ENCODE data around the gene ATP2B2.

ATP2B2 gene

GRCh38 chr3:10462641-10463532 is 42.5 kb downstream of the ATP2B2 start:
- H3K36me3 ChIP-seq: no peaks in the 10 kb centered on the region
- no peak for TF ChIP-seq CTCF (IDR thresholded peaks at IDR 0.05)
- H3K4me1 ChIP-seq (ENCODE audit: control insufficient read depth in 1 of 2, insufficient read depth in 1 of 2, low read depth in 1 of 2, low read length in 1 of 2): no peaks in the 10 kb centered on the region

GRCh38 chr3:10460951-10461545 is 44.3 kb downstream of the ATP2B2 start:
- Histone ChIP-seq H3K9me3 (no peaks in the 10 kb centered on the region), H3K27me3 (peaks cover 5% of the 10 kb centered on the region), H3K27ac (no peak overlapping the region), H3K4me1 (ENCODE audit: control insufficient read depth in 1 of 2, insufficient read depth in 1 of 2, low read depth in 1 of 2, low read length in 1 of 2) (no peaks in the 10 kb centered on the region), H3K36me3 (no peaks in the 10 kb centered on the region), H3K4me3 (ENCODE audit: low read depth in 1 of 2, low read length in 1 of 2) (no peak overlapping the region)
- TF ChIP-seq CTCF (IDR thresholded peaks at IDR 0.05): no peak

More at GRCh38 chr3:10462641-10463532, 42.5 kb downstream of the ATP2B2 start:
- Histone ChIP-seq H3K9me3 (no peaks in the 10 kb centered on the region), H3K4me3 (ENCODE audit: low read depth in 1 of 2, low read length in 1 of 2) (no peak overlapping the region), H3K27me3 (no peaks in the 10 kb centered on the region), H3K27ac (no peak overlapping the region)

GRCh38 chr3:10459954-10460754 is 45.2 kb downstream of the ATP2B2 start:
- Histone ChIP-seq H3K9me3 (no peaks in the 10 kb centered on the region), H3K4me3 (ENCODE audit: low read depth in 1 of 2, low read length in 1 of 2) (no peak overlapping the region), H3K36me3 (no peaks in the 10 kb centered on the region), H3K27ac (no peak overlapping the region), H3K4me1 (ENCODE audit: control insufficient read depth in 1 of 2, insufficient read depth in 1 of 2, low read depth in 1 of 2, low read length in 1 of 2) (no peaks in the 10 kb centered on the region), H3K27me3 (peaks cover 5% of the 10 kb centered on the region)
- no peak for TF ChIP-seq CTCF (IDR thresholded peaks at IDR 0.05)

- TF ChIP-seq CTCF (IDR thresholded peaks at IDR 0.05): no peak
- no peak overlapping the region for H3K27ac ChIP-seq
- H3K36me3 ChIP-seq: no peaks in the 10 kb centered on the region
- peaks cover 14% of the 10 kb centered on the region for H3K27me3 ChIP-seq
- no peak overlapping the region for H3K4me3 ChIP-seq (ENCODE audit: low read depth in 1 of 2, low read length in 1 of 2)
- H3K9me3 ChIP-seq: no peaks in the 10 kb centered on the region
- no peaks in the 10 kb centered on the region for H3K4me1 ChIP-seq (ENCODE audit: control insufficient read depth in 1 of 2, insufficient read depth in 1 of 2, low read depth in 1 of 2, low read length in 1 of 2)
Observed at GRCh38 chr3:10457560-10457959, 47.8 kb downstream of the ATP2B2 start.

- no peak overlapping the region for H3K27ac ChIP-seq
- TF ChIP-seq CTCF (IDR thresholded peaks at IDR 0.05): no peak
- H3K9me3 ChIP-seq: no peaks in the 10 kb centered on the region
- no peak overlapping the region for H3K4me3 ChIP-seq (ENCODE audit: low read depth in 1 of 2, low read length in 1 of 2)
- H3K27me3 ChIP-seq: peaks cover 20% of the 10 kb centered on the region
- H3K36me3 ChIP-seq: no peaks in the 10 kb centered on the region
- H3K4me1 ChIP-seq (ENCODE audit: control insufficient read depth in 1 of 2, insufficient read depth in 1 of 2, low read depth in 1 of 2, low read length in 1 of 2): no peaks in the 10 kb centered on the region
Observed at GRCh38 chr3:10456981-10457380, 48.4 kb downstream of the ATP2B2 start.
